Cerebellar cortex (tissue), 1 donor: ENCODE results near the gene MTX1.
"Not testable (repeated sequence)": the region's sequence is repeated elsewhere in the genome, so short reads cannot be mapped to it uniquely, and the experiment has no call there.

ENCODE experiments used
- DNase-seq: peaks from one replicate; pipeline ENCODE4 v3.0.0-alpha.2; 2015; ENCODE audit warnings: low spot score

Gene MTX1

GRCh38 chr1:155189926-155190325 is 18.6 kb upstream of the MTX1 start:
- not testable (repeated sequence) for DNase-seq

DNA sequence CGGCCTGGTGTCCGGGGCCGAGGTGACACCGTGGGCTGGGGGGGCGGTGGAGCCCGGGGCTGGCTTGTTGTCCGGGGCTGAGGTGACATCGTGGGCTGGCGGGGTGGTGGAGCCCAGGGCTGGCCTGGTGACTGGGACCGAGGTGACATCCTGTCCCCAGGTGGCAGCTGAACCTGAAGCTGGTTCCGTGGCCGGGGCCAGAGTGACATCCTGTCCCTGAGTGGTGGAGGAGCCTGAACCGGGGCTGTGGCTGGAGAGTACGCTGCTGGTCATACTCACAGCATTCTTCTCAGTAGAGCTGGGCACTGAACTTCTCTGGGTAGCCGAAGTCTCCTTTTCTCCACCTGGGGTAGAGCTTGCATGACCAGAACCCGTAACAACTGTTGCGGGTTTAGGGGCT is 16.6 kb upstream of the MTX1 start:
- no peak for DNase-seq

- DNase-seq, result no peak
These were observed 15.9 kb upstream of the MTX1 start for GRCh38 chr1:155192346-155193274.

DNA sequence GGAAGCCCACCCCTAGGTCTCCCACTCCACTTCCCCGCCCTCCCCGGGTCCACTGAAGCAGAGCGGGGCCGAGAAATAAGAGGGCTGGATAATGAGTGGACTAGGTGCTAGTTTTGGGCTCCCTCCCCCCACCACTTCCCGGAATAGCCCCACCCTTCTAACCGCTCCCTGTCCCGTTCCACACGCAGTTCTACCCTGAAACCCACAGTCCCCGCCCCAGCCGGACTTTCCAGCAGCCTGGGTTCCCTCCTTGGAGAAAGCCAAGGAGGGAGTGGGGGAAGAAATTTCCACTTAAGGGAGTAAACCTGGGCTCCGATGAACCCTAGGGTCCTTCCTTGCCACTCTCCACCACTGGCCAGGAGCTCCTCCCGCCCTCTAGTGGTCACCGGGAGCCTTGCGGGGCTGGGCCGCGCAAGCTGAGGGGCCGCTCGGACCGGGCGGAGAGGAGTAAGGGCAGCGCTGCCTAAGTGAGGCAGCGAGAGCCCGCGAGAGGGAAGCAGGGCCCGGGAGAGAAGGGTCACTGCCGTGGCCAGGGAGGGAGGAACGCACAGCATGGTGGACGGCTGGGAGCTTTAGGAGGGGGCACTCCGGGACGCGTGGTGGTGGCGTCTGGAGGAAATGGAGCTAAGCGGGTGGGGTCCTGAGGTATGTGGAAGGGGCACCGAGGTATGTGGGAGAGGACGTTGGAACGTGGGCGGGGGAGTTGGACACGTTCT is 15.1 kb upstream of the MTX1 start:
- peak; percentile 81 for DNase-seq

- not testable (repeated sequence) for DNase-seq
These were observed 14.6 kb upstream of the MTX1 start for GRCh38 chr1:155193991-155194240.

- no peak for DNase-seq
These were observed 13.0 kb upstream of the MTX1 start for GRCh38 chr1:155195201-155196102.

GRCh38 chr1:155196103-155196892 is 12.2 kb upstream of the MTX1 start:
- DNase-seq, result no peak

DNA sequence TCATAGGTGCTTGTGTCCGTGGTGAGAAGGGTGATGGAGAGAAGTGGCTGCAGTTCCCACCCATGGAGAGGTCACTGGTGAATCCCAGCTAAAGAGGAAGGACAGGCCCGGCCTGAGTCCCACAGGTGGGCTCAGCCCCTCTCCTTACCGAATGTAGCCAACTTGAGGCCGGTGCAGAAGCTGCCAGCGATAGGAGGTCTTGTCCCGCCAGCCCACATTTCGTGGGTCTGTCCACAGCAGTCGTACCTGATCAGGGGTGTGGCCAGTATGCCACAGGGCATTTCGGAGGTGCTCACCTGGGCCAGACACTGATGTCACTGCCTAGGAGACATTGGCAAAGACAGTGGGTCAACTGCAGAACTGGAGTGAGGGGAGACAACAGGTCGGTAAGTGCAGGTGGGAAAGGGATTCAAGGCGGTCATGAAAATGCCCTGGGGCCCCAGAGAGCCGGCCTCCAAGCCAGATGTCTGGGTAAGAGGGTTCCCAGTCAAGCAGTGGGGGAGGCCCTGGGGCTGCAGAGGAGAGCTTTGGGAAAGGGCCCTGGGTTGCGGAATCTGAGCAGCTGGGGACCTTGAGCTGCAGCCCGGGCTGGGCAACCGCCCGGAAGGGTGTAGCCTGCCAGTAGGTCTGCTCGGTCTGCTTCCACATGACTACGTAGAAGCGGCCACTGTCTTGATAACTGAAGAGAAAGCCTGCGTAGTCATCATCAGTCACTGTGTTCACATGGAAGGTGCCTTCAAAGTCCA is 11.4 kb upstream of the MTX1 start:
- no peak for DNase-seq

GRCh38 chr1:155197901-155198546 is 10.5 kb upstream of the MTX1 start:
- DNase-seq, result no peak

- no peak for DNase-seq
These were observed 10.0 kb upstream of the MTX1 start for GRCh38 chr1:155198547-155198906.

- DNase-seq, result no peak
These were observed 8.7 kb upstream of the MTX1 start for GRCh38 chr1:155199792-155200191.

GRCh38 chr1:155200920-155201319 is 7.6 kb upstream of the MTX1 start:
- no peak for DNase-seq

DNA sequence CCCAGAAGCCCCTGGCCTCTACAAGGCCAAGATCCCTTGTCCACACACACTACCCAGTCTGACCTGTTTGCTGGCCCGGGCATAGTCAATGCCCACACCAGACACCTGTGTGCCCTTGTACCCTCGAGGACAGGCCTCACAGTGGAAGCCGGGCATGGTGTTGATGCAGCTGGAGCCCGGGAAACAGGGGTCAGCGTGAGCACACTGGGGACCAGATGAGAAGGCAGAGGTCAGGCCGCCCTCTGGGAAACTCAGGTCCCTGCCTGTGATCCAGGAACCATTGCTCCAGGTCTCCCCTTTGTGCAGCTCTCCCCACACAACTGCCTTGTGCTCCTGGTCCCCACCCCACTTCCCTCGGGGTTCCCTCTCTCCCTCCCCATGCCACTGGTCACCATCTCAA is 6.3 kb upstream of the MTX1 start:
- DNase-seq, result no peak

DNA sequence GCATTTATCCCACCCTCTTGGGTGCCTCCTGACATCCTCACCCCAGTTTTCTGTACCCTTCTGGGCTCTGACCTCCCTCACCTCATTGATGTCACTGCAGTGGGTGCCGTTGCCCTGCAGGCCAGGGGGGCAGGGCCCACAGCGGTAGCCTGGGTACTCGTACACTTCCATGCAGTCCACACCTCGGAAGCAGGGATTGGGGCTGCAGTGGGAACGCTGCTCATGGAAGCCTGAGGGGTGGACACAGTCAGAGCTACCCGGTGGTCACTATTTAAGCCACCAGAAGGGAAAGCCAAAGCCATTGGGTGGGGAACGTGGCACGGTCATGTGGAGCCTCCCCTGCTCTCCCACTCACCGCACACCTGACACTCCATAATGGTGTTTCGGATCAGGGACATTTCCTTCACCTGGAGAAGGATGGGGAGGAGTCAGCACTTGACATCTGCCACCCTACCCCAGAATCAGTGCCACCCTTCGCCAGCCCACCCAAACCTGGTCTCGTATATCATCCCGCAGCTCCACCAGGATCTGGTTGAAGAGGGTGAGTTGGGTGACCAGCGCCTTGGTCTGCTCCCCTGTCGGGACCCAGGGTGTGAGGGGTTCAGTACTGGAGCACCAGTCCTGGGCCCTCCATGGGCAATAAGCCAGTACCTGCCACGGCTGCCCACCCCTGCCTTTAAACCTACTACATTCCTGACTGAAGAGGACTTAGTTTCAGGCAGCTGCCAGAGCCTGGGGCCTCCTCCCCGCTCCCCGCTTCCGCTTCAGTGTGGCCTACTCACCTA is 5.6 kb upstream of the MTX1 start:
- DNase-seq, result no peak

- DNase-seq, result no peak
These were observed 3.5 kb upstream of the MTX1 start for GRCh38 chr1:155205035-155205434.

DNA sequence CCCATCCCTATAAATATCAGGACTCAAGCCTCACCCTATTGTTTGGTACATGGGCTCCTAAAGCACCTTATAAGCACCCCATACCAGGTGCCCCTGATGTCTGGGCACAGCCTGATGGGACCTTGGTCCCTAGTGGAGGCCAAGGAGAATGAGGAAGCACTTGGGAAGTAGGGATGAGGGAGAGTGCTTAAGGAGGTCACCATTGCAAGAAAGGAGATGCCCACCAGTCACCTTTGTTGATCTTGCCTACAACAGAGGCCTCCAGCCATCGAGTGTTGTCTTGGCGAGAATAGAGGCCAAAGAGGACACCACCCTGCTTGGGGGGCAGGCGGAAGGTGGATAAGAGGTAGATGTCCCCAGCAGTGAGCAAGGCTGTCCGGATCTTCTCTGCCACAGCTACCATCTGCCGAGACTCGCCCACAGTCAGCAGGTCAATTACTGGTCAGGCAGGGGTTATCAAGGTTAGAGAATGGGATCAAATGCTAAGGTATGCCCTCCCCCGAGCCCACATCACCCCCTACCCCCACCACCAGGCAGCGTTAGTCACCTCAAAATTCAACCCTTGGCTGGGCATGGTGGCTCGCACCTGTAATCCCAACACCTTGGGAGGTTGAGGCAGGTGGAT is 2.4 kb upstream of the MTX1 start:
- DNase-seq, result no peak

GRCh38 chr1:155206891-155207805 is 1.3 kb upstream of the MTX1 start:
- DNase-seq, result peak; percentile 88
